ENCODE results near the gene ABCC4. TPM values are rescaled to one million over a fixed set of nuclear protein-coding genes. Genes with fewer than 3 reads are reported as not detected.

The ABCC4 gene
- total RNA-seq, 1 experiment from 2014 or later = 26.3 TPM

DNA sequence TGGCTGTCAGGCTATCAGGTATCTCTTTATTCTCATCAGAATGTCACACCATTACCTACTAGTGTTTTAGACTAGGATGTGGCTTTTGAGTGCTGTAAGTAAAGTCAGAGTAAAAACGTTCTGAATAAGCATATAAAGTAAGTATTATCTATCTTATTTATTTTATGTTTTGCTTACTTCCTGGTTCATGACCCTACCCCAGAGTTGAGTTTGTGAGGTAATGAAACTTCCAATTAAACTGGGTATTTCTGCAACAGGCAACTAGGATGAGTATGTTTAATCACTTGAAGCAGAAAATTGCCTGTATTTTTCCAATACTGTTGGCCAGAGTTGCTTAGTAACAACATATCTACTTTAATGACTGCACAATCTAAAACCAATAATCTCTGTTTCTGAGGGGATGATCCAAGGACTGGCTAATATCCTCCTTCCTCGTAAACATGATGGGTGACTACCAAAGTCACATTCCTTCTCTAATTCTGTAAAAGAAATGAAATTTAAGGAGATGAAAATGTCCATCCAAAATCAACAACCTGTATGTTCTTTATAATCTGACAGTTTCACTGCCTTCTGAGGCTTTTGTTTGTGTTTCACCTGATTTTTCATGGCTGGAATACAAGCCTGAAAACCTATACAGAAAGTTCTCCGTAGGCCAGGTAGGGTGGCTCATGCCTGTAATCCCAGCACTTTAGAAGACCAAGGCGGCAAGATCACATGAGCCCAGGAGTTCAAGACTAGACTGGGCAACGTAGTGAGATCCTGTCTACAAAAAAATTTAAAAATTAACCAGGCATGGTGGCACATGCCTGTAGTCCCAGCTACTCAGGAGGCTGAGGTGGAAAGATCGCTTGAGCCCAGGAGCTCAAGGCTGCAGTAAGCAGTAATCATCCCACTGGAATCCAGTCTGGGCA is 83.1 kb downstream of the ABCC4 start:
- ChIA-PET CTCF (no interaction called here), RAD21 (ENCODE audit: low non-redundant PET in 1 of 2, low total read pairs in 2 of 2, uncharacterized antibody in 2 of 2, unreplicated experiment in 2 of 2) (no interaction called here), POLR2A (no interaction called here)
- no peak overlapping the region for H3K9ac ChIP-seq (ENCODE audit: low read length)
- H3K4me1 ChIP-seq (ENCODE audit: control insufficient read depth in 1 of 2, insufficient read depth in 2 of 2, low read length in 2 of 2) = peaks cover 0 to 4% of the 10 kb centered on the region in 2 experiments; a peak in 1 of 4 replicates
- H3K9me2 ChIP-seq (ENCODE audit: insufficient read depth) = no peaks in the 10 kb centered on the region
- TF ChIP-seq, protein P1, sequence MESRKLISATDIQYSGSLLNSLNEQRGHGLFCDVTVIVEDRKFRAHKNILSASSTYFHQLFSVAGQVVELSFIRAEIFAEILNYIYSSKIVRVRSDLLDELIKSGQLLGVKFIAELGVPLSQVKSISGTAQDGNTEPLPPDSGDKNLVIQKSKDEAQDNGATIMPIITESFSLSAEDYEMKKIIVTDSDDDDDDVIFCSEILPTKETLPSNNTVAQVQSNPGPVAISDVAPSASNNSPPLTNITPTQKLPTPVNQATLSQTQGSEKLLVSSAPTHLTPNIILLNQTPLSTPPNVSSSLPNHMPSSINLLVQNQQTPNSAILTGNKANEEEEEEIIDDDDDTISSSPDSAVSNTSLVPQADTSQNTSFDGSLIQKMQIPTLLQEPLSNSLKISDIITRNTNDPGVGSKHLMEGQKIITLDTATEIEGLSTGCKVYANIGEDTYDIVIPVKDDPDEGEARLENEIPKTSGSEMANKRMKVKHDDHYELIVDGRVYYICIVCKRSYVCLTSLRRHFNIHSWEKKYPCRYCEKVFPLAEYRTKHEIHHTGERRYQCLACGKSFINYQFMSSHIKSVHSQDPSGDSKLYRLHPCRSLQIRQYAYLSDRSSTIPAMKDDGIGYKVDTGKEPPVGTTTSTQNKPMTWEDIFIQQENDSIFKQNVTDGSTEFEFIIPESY (IDR thresholded peaks at IDR 0.05; ENCODE audit: extremely low read depth, insufficient replicate concordance, low read length) = no peak
- TF ChIP-seq POLR2AphosphoS5 (IDR thresholded peaks at IDR 0.05; ENCODE audit: low read depth, low read length) = no peak
- TF ChIP-seq MAX (IDR thresholded peaks at IDR 0.05) = no peak
- no peak for TF ChIP-seq CEBPB (IDR thresholded peaks at IDR 0.05; ENCODE audit: low read depth)
- TF ChIP-seq ELF1 (IDR thresholded peaks at IDR 0.05; ENCODE audit: borderline replicate concordance, low read depth) = no peak
- TF ChIP-seq SIN3A (IDR thresholded peaks at IDR 0.05; ENCODE audit: low read depth) = no peak
- no peak for TF ChIP-seq YY1 (IDR thresholded peaks at IDR 0.05; ENCODE audit: extremely low read depth, insufficient replicate concordance, low read depth, low read length)
- no peak for TF ChIP-seq EZH2 (IDR thresholded peaks at IDR 0.05)
- TF ChIP-seq CBX3 (IDR thresholded peaks at IDR 0.05; ENCODE audit: low read depth) = no peak
- no peak for TF ChIP-seq SRF (IDR thresholded peaks at IDR 0.05; ENCODE audit: low read depth)
- TF ChIP-seq, protein P2, sequence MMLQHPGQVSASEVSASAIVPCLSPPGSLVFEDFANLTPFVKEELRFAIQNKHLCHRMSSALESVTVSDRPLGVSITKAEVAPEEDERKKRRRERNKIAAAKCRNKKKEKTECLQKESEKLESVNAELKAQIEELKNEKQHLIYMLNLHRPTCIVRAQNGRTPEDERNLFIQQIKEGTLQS (IDR thresholded peaks at IDR 0.05) = no peak
- no peak for TF ChIP-seq EGR1 (IDR thresholded peaks at IDR 0.05; ENCODE audit: low read depth)
- no peak for TF ChIP-seq EZH2phosphoT487 (IDR thresholded peaks at IDR 0.05; ENCODE audit: borderline replicate concordance)
- TF ChIP-seq ZNF274 (IDR thresholded peaks at IDR 0.05; ENCODE audit: low read depth, low read length) = no peak
- TF ChIP-seq SP1 (IDR thresholded peaks at IDR 0.05; ENCODE audit: low read depth) = no peak
- TF ChIP-seq, protein P3, sequence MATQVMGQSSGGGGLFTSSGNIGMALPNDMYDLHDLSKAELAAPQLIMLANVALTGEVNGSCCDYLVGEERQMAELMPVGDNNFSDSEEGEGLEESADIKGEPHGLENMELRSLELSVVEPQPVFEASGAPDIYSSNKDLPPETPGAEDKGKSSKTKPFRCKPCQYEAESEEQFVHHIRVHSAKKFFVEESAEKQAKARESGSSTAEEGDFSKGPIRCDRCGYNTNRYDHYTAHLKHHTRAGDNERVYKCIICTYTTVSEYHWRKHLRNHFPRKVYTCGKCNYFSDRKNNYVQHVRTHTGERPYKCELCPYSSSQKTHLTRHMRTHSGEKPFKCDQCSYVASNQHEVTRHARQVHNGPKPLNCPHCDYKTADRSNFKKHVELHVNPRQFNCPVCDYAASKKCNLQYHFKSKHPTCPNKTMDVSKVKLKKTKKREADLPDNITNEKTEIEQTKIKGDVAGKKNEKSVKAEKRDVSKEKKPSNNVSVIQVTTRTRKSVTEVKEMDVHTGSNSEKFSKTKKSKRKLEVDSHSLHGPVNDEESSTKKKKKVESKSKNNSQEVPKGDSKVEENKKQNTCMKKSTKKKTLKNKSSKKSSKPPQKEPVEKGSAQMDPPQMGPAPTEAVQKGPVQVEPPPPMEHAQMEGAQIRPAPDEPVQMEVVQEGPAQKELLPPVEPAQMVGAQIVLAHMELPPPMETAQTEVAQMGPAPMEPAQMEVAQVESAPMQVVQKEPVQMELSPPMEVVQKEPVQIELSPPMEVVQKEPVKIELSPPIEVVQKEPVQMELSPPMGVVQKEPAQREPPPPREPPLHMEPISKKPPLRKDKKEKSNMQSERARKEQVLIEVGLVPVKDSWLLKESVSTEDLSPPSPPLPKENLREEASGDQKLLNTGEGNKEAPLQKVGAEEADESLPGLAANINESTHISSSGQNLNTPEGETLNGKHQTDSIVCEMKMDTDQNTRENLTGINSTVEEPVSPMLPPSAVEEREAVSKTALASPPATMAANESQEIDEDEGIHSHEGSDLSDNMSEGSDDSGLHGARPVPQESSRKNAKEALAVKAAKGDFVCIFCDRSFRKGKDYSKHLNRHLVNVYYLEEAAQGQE (IDR thresholded peaks at IDR 0.05; ENCODE audit: low read depth) = no peak
- no peaks in the 10 kb centered on the region for H3K9me3 ChIP-seq (ENCODE audit: control insufficient read depth in 1 of 2, insufficient read depth in 1 of 2, low read depth in 1 of 2, low read length in 2 of 2)
- H3K27ac ChIP-seq (ENCODE audit: low read depth, low read length) = no peak overlapping the region
- intact Hi-C loops (cut with micrococcal nuclease) = no loop called here
- H2AFZ ChIP-seq (ENCODE audit: low read depth, low read length, poor library complexity, severe bottlenecking) = no peak overlapping the region
- H4K20me1 ChIP-seq (ENCODE audit: insufficient read depth) = peaks cover 7% of the 10 kb centered on the region
- H3K79me2 ChIP-seq (ENCODE audit: insufficient read depth, low read length) = peaks cover 17% of the 10 kb centered on the region
- no peak overlapping the region for H3K4me3 ChIP-seq (replicated peaks in 1 of 2; ENCODE audit: low read depth in 1 of 2, low read length in 2 of 2)
- H3K4me2 ChIP-seq (ENCODE audit: low read length) = no peak overlapping the region
- no peaks in the 10 kb centered on the region for H3K27me3 ChIP-seq (ENCODE audit: insufficient read depth, low read length)
- H3K36me3 ChIP-seq (ENCODE audit: control insufficient read depth in 1 of 2, insufficient read depth in 2 of 2, low read length in 2 of 2) = no peaks in the 10 kb centered on the region
- DNase-seq (ENCODE audit: low read depth, low spot score) (no peak), ATAC-seq (no peak)
- no TSS peak for BruUV-seq (replicated peaks)
